HG03378 (cell line): ENCODE measurements around the gene PHGDH.
"Not testable (repeated sequence)": the region's sequence is repeated elsewhere in the genome, so short reads cannot be mapped to it uniquely, and the experiment has no call there.

Experiments
- ATAC-seq: cut with Tn5 transposase; IDR thresholded peaks from one replicate; pipeline ENCODE4 v1.9.1; 2021; ENCODE audit warnings: mild to moderate bottlenecking, moderate library complexity; ENCODE audit not compliant: unreplicated experiment

The PHGDH gene

DNA sequence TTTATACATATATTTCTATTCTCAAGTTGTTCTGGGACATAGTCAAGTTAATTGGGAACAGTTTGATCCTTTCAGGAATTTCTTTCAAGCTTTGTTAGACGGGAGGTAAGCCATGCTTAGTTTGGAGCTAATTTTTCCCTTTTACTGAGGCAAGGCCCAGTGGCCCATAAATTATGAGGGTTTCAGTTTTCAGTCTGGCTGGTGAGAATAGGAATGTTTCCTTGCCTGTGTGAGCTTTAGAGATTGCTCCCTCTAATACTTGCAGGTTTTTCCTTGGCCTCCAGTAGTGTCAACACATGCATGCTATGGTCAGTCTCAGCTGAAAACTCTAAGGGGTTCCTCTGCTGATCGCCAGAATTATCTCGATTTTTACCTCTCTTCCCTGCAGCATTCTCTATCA is 14.1 kb upstream of the PHGDH start:
- no peak for ATAC-seq

GRCh38 chr1:119700326-119700725 is 11.4 kb upstream of the PHGDH start:
- no peak for ATAC-seq

GRCh38 chr1:119701659-119702058 is 10.1 kb upstream of the PHGDH start:
- no peak for ATAC-seq

DNA sequence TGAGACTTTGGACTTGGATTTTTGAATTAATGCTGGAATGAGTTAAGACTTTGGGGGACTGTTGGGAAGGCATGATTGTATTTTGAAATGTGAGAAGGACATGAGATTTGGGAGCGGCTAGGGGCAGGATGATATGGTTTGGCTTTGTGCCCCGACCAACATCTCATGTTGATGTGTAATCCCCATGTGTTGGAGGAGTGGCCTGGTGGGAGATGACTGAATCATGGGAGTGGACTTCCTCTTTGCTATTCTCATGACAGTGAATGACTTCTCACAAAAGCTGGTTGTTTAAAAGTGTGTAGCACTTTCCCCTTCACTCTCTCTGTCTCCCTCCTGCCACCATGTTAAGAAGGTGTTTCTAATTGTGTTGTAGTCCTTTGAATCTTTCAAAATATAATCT is 9.3 kb upstream of the PHGDH start:
- no peak for ATAC-seq

DNA sequence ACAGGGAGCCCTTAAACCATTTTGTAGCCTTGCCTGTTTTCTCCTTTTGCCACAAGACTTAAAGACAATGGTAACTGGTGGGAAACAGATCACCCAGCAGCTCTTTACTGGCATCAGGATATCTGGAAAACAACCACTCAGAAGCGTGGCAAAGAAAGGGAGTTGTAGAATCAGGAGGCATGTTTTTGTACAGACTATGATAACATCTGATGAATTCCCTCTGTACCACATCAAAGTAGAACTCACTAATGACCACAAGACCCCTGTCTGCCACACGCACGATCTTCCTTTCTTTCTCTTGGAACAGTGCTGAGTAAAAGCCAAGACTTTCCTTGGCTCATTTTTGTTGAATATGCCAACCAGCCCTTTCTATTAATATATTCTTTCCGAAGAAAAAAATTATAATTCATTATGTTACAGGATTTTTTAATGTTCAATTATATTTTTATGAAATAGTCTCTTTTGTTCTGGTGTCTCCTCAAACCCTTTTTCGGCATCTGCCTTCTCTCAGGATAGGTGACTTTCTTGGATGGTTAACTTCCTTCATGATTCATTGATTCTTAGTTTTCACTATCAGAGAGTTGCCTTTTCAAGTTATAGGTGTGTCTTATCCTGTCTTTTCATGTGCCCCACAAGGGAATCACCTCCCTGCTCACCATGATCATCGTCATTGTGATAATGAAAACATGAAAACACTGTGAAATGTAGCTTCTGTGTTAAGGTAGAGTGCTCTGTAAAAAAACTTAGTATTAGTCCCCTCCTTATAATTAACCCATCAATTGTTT is 7.9 kb upstream of the PHGDH start:
- ATAC-seq, result no peak

GRCh38 chr1:119706599-119706998 is 5.1 kb upstream of the PHGDH start:
- ATAC-seq, result not testable (repeated sequence)

DNA sequence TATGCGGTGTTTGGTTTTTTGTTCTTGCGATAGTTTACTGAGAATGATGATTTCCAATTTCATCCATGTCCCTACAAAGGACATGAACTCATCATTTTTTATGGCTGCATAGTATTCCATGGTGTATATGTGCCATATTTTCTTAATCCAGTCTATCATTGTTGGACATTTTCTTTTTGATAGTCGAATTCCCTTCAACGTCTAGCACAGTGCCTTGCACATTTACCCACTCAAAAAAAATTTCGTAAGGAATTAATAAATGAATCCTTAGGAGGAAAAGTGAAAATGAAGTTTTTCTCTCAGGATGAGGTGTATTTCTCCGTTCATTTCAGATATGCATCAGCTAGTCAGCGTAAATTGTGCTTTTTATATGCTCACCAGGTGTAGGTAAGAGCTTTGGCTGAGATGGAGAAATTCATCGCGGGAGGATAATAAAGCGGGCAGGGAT is 354 bp upstream of the PHGDH start:
- not testable (repeated sequence) for ATAC-seq

DNA sequence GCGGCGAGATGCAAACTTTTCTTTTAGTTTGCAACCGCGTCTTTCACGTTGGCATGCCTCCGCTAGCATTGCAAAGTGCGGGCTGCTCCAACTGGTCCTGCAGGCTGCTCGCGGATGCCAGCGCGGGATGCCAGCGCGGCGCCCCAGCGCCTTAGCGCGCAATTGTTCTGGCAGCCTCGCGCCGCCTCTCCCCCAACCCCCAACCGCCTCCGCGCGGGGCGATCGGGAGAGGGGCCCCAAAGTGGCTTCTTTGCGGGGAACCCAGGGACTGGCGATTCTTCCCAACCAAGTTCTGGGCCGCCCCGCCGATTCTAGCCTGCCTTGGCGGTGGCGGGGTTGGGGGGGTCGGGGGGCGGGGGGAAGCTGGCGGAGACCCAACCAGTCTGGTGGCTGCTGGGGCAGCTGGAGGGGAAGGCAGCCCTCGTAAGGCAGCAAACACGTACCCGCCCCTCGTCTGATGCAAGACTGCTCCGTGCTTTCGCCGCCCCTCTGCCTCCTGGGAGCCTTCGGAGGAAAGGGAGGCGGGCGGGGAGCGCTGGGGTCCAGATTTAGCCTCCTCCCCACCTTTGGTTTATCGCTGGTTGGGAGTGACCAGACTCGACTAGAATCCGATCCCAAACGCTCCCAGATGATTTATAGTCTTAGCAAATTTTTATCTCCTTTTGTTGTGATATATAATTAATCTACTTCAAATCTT is 756 bp downstream of the PHGDH start:
- no peak for ATAC-seq

GRCh38 chr1:119713039-119713748 is 1.5 kb downstream of the PHGDH start:
- ATAC-seq, result no peak

DNA sequence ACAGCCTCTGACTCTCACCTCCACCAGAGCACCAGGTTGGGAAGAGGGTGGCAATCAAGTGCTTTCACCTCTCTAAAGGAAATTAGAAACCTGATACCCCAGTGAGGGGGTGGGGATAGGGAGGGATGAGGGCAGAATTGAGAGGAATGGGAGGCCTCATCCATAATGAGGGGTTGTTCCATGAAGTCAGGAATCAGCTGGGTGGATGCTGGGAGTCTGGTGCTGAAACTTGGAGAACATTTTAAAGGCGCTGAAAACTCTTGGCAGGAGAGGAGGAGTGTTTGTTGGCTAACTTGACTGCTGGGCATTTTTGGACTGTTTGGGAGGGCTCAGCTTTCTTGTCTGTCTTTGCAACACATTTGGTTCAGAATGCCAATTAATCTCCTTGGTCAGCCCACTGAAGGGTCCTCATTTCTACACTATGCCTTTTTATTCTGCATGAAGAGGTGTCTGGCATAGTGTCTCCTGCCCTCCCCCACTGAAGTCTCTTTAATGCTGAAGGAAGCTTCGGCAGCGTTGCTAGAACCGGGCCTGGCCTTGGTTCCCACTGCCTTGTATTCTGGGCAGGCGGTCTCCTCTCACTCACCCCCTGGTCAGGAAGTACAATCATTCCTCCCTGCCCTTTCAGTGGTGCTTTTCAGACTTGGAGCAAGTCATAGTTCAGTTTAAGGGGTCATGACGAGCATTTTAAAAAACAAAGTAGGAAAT is 2.2 kb downstream of the PHGDH start:
- ATAC-seq, result no peak

GRCh38 chr1:119714583-119714982 is 2.8 kb downstream of the PHGDH start:
- no peak for ATAC-seq

- ATAC-seq, result no peak
Measured at GRCh38 chr1:119715542-119715941, 3.8 kb downstream of the PHGDH start.

DNA sequence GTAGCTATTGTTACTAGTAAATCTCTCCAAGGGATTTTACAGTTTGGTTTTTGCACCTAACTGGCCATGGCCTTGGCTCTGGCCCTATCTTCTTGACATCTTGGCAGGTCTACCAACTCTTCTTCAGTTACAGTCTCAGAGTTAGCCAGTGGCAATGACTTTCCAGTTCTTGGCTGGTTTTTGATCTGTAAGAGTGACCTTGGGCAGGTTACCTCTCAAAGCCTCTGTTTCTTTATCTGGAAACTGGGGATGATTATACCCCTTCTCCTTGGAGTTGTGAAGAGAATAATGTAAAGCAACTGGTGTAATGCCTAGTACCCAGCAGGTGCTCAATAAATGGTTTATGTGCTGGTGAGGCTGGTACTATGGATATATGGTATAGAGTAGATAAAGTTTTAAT is 6.7 kb downstream of the PHGDH start:
- no peak for ATAC-seq

- ATAC-seq, result no peak
Measured at GRCh38 chr1:119718972-119719371, 7.2 kb downstream of the PHGDH start.

- ATAC-seq, result no peak
Measured at GRCh38 chr1:119720866-119721440, 9.2 kb downstream of the PHGDH start.

GRCh38 chr1:119721896-119722295 is 10.2 kb downstream of the PHGDH start:
- no peak for ATAC-seq

- ATAC-seq, result no peak
Measured at GRCh38 chr1:119724611-119725218, 13.0 kb downstream of the PHGDH start.

DNA sequence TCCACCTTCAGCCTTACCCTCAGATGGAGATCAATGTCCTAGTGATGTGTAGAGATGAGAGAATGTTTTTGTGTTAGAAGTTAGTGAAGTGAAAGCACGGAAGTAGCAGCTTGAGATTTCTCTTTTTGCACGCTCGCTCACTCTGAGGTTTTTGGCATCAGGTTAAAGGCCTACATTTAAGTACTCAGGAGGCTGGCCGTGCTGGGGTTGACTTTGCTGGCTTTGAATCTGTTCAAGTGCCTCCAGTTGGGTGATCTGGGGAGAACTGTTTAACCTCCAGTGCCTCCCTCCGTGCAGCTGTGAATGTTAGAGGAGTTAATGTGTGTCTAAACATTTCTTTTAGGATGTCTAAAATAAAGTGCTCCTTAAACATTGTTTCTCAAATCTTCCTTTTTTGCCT is 13.9 kb downstream of the PHGDH start:
- ATAC-seq, result no peak

- no peak for ATAC-seq
Measured at GRCh38 chr1:119727991-119728390, 16.3 kb downstream of the PHGDH start.

GRCh38 chr1:119729044-119729443 is 17.3 kb downstream of the PHGDH start:
- no peak for ATAC-seq
